Measurements from ENCODE around the gene ABO.
"Not testable (repeated sequence)": the region's sequence is repeated elsewhere in the genome, so short reads cannot be mapped to it uniquely, and the experiment has no call there.

ABO gene

GRCh38 chr9:133235549-133236222 is 39.3 kb downstream of the ABO start:
- in situ Hi-C loops (cut with HindIII; ENCODE audit: low sequenced_read_pairs): no loop called here
- H3K4me3 ChIP-seq (ENCODE audit: low read depth, low read length): no peak overlapping the region
- no peak for TF ChIP-seq CTCF (IDR thresholded peaks at IDR 0.05; ENCODE audit: low read depth, low read length, missing control alignments)
- DNase-seq (ENCODE audit: low read depth): no peak

- DNase-seq (ENCODE audit: low read depth): no peak
- in situ Hi-C loops (cut with HindIII; ENCODE audit: low sequenced_read_pairs): no loop called here
- no peak for TF ChIP-seq CTCF (IDR thresholded peaks at IDR 0.05; ENCODE audit: low read depth, low read length, missing control alignments)
- no peak overlapping the region for H3K4me3 ChIP-seq (ENCODE audit: low read depth, low read length)
These were observed 40.3 kb downstream of the ABO start for GRCh38 chr9:133234577-133235322.

GRCh38 chr9:133233681-133234432 is 41.1 kb downstream of the ABO start:
- H3K4me3 ChIP-seq (ENCODE audit: low read depth, low read length): no peak overlapping the region
- in situ Hi-C loops (cut with HindIII; ENCODE audit: low sequenced_read_pairs): no loop called here
- no peak for DNase-seq (ENCODE audit: low read depth)
- TF ChIP-seq CTCF (IDR thresholded peaks at IDR 0.05; ENCODE audit: low read depth, low read length, missing control alignments): no peak

GRCh38 chr9:133231934-133232568 is 43.0 kb downstream of the ABO start:
- DNase-seq (ENCODE audit: low read depth); in situ Hi-C loops (cut with HindIII; ENCODE audit: low sequenced_read_pairs); H3K4me3 ChIP-seq (ENCODE audit: low read depth, low read length): not testable (repeated sequence)

- in situ Hi-C loops (cut with HindIII; ENCODE audit: low sequenced_read_pairs); DNase-seq (ENCODE audit: low read depth); H3K4me3 ChIP-seq (ENCODE audit: low read depth, low read length): not testable (repeated sequence)
These were observed 44.5 kb downstream of the ABO start for GRCh38 chr9:133230514-133230913.

GRCh38 chr9:133230093-133230492 is 44.9 kb downstream of the ABO start:
- H3K4me3 ChIP-seq (ENCODE audit: low read depth, low read length): no peak overlapping the region
- no peak for TF ChIP-seq CTCF (IDR thresholded peaks at IDR 0.05; ENCODE audit: low read depth, low read length, missing control alignments)
- DNase-seq (ENCODE audit: low read depth): no peak
- in situ Hi-C loops (cut with HindIII; ENCODE audit: low sequenced_read_pairs): no loop called here

GRCh38 chr9:133228474-133229193 is 46.4 kb downstream of the ABO start:
- H3K4me3 ChIP-seq (ENCODE audit: low read depth, low read length); in situ Hi-C loops (cut with HindIII; ENCODE audit: low sequenced_read_pairs); DNase-seq (ENCODE audit: low read depth): not testable (repeated sequence)

- DNase-seq (ENCODE audit: low read depth); in situ Hi-C loops (cut with HindIII; ENCODE audit: low sequenced_read_pairs); H3K4me3 ChIP-seq (ENCODE audit: low read depth, low read length): not testable (repeated sequence)
These were observed 47.0 kb downstream of the ABO start for GRCh38 chr9:133227996-133228395.

Measured in astrocyte of the cerebellum (primary cell).